ENCODE data around the gene TRABD2B. TPM values are rescaled to one million over a fixed set of nuclear protein-coding genes. Genes with fewer than 3 reads are reported as not detected.

The TRABD2B gene
- total and polyA plus RNA-seq, 4 donors = 0.28 to 2.6 (median 1.3) TPM

DNA sequence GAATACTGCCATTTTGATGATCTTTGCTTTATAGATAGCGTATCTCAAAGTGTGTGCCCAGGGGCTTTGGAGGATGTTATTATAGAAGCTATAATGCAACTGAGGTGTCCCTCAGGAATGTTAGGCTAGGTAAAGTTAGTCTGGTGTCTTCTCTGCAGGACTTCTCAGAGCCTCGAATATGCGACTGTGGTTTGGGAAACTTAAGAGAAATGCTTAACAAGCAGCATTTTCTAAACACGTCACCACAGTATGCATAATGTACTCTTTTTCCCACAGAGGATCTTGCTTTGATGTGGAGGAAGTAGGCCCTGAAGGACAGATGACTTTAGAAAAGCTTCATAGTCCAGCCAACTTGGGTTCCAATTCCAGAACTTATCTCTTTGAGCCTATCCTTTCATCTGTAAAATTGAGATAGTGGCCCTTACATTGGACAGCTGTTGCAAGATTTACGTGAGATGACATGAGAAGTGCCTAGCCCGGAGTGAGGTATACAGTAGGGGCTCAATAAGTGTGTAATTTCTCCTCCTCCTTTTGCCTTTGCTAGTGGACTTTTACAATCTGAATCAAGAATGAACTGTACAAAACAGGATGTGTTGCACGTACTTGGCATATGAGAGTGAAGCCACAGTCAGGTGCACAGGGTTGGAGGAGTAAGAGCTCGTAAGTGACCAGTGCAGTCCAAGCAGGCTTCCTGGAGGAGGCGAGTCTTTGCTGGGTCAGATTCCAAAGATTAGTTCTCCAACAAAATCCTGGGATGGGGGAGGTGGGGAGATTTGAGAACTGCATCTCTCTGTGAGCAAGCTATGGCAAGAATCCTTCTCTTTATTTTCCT is 29.7 kb upstream of the TRABD2B start:
- no peak for DNase-seq (ENCODE audit: low spot score)
- H3K4me1 ChIP-seq (ENCODE audit: control insufficient read depth in 4 of 4, insufficient read depth in 4 of 4, low read length in 3 of 4) = peaks cover 0 to 7% (median 4%) of the 10 kb centered on the region in 4 donors
- H3K27me3 ChIP-seq (ENCODE audit: control insufficient read depth in 4 of 4, insufficient read depth in 4 of 4, low read length in 3 of 4) = no peaks in the 10 kb centered on the region
- no peak overlapping the region for H3K4me3 ChIP-seq (ENCODE audit: low read depth in 1 of 3, low read length in 3 of 3)
- no peaks in the 10 kb centered on the region for H3K36me3 ChIP-seq (ENCODE audit: control insufficient read depth in 4 of 4, insufficient read depth in 3 of 4, low read depth in 1 of 4, low read length in 3 of 4)
- H3K9ac ChIP-seq (ENCODE audit: low read depth in 1 of 2, low read length in 2 of 2) = no peak overlapping the region
- no peak overlapping the region for H3K27ac ChIP-seq (ENCODE audit: low read depth in 1 of 2, low read length in 2 of 2)
- H3K9me3 ChIP-seq (ENCODE audit: control insufficient read depth in 4 of 4, low read length in 3 of 4) = no peaks in the 10 kb centered on the region
- TF ChIP-seq HNF4A (conservative IDR thresholded peaks at IDR 0.05) (no peak), RAD21 (IDR thresholded peaks at IDR 0.05) (no peak), GABPA (IDR thresholded peaks at IDR 0.05 in 1 of 2, conservative IDR thresholded peaks at IDR 0.05 in 1 of 2) (no peak), HNF4G (IDR thresholded peaks at IDR 0.05) (no peak), EGR1 (IDR thresholded peaks at IDR 0.05; ENCODE audit: low read depth in 2 of 2) (no peak)
- TF ChIP-seq, protein P1, sequence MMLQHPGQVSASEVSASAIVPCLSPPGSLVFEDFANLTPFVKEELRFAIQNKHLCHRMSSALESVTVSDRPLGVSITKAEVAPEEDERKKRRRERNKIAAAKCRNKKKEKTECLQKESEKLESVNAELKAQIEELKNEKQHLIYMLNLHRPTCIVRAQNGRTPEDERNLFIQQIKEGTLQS (IDR thresholded peaks at IDR 0.05) = no peak
- TF ChIP-seq, protein P2, sequence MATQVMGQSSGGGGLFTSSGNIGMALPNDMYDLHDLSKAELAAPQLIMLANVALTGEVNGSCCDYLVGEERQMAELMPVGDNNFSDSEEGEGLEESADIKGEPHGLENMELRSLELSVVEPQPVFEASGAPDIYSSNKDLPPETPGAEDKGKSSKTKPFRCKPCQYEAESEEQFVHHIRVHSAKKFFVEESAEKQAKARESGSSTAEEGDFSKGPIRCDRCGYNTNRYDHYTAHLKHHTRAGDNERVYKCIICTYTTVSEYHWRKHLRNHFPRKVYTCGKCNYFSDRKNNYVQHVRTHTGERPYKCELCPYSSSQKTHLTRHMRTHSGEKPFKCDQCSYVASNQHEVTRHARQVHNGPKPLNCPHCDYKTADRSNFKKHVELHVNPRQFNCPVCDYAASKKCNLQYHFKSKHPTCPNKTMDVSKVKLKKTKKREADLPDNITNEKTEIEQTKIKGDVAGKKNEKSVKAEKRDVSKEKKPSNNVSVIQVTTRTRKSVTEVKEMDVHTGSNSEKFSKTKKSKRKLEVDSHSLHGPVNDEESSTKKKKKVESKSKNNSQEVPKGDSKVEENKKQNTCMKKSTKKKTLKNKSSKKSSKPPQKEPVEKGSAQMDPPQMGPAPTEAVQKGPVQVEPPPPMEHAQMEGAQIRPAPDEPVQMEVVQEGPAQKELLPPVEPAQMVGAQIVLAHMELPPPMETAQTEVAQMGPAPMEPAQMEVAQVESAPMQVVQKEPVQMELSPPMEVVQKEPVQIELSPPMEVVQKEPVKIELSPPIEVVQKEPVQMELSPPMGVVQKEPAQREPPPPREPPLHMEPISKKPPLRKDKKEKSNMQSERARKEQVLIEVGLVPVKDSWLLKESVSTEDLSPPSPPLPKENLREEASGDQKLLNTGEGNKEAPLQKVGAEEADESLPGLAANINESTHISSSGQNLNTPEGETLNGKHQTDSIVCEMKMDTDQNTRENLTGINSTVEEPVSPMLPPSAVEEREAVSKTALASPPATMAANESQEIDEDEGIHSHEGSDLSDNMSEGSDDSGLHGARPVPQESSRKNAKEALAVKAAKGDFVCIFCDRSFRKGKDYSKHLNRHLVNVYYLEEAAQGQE (IDR thresholded peaks at IDR 0.05) = no peak
- 96% methylated on average over 9 of the region's 9 CpGs for WGBS

DNA sequence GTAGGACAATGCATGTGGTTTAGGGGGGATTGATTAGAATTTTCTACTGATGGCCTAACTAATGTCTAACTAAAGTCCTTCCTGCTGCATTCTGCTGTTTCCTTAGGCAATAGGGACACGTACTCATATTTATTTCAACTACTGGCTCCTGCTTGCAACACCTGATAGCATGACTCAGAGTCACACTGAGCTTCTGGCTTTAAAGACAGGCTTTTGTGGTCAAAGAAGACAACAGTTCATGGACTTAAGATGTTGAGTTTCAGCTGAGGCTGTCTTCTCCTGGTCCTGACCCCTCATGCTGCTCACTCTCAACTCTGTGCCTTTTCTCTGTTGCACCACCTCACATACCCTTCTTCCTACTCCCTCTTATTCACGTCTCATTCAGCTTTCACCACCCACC is 29.1 kb upstream of the TRABD2B start:
- peaks cover 0 to 7% (median 4%) of the 10 kb centered on the region in 4 donors for H3K4me1 ChIP-seq (ENCODE audit: control insufficient read depth in 4 of 4, insufficient read depth in 4 of 4, low read length in 3 of 4)
- H3K9ac ChIP-seq (ENCODE audit: low read depth in 1 of 2, low read length in 2 of 2) = no peak overlapping the region
- 88% methylated on average over 2 of the region's 2 CpGs for WGBS
- no peak for TF ChIP-seq YY1 (IDR thresholded peaks at IDR 0.05)
- no peak for TF ChIP-seq RXRA (IDR thresholded peaks at IDR 0.05)
- no peak for TF ChIP-seq EGR1 (IDR thresholded peaks at IDR 0.05; ENCODE audit: low read depth in 2 of 2)
- no peak for TF ChIP-seq NR2F2 (IDR thresholded peaks at IDR 0.05)
- no peak for TF ChIP-seq SP1 (IDR thresholded peaks at IDR 0.05)
- H3K27me3 ChIP-seq (ENCODE audit: control insufficient read depth in 4 of 4, insufficient read depth in 4 of 4, low read length in 3 of 4) = no peaks in the 10 kb centered on the region
- no peak for DNase-seq (ENCODE audit: low spot score)
- H3K27ac ChIP-seq (ENCODE audit: low read depth in 1 of 2, low read length in 2 of 2) = no peak overlapping the region
- H3K9me3 ChIP-seq (ENCODE audit: control insufficient read depth in 4 of 4, low read length in 3 of 4) = no peaks in the 10 kb centered on the region
- no peaks in the 10 kb centered on the region for H3K36me3 ChIP-seq (ENCODE audit: control insufficient read depth in 4 of 4, insufficient read depth in 3 of 4, low read depth in 1 of 4, low read length in 3 of 4)
- no peak overlapping the region for H3K4me3 ChIP-seq (ENCODE audit: low read depth in 1 of 3, low read length in 3 of 3)

DNA sequence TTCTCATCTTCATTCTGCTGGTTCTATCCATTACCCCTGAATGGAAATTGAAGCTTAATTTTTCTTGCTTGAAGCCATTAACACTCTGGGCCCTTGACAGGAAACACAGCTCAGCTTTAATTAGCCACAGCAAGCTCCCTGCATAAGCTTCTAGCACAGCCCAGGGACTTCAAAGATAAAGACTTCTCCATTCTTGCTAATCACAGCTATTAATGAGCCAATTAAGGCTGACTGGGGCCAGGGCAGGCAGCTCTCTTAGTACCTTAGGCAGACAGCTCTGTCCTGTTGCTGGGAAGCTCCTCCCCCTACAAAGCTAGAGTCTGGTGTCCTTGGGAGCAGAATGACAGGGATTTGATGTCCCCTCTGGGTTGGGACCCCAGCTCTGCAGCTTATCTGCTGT is 27.9 kb upstream of the TRABD2B start:
- no peaks in the 10 kb centered on the region for H3K4me1 ChIP-seq (ENCODE audit: control insufficient read depth in 4 of 4, insufficient read depth in 4 of 4, low read length in 3 of 4)
- H3K27ac ChIP-seq (ENCODE audit: low read depth in 1 of 2, low read length in 2 of 2) = no peak overlapping the region
- H3K9ac ChIP-seq (ENCODE audit: low read depth in 1 of 2, low read length in 2 of 2) = no peak overlapping the region
- no peaks in the 10 kb centered on the region for H3K36me3 ChIP-seq (ENCODE audit: control insufficient read depth in 4 of 4, insufficient read depth in 3 of 4, low read depth in 1 of 4, low read length in 3 of 4)
- H3K9me3 ChIP-seq (ENCODE audit: control insufficient read depth in 4 of 4, low read length in 3 of 4) = no peaks in the 10 kb centered on the region
- DNase-seq (ENCODE audit: low spot score) = no peak
- H3K4me3 ChIP-seq (ENCODE audit: low read depth in 1 of 3, low read length in 3 of 3) = no peak overlapping the region
- H3K27me3 ChIP-seq (ENCODE audit: control insufficient read depth in 4 of 4, insufficient read depth in 4 of 4, low read length in 3 of 4) = no peaks in the 10 kb centered on the region
- TF ChIP-seq HNF4G (IDR thresholded peaks at IDR 0.05) = no peak
- TF ChIP-seq, protein P2 (IDR thresholded peaks at IDR 0.05) = no peak
- TF ChIP-seq SP1 (IDR thresholded peaks at IDR 0.05) = no peak
- no peak for TF ChIP-seq NR2F2 (IDR thresholded peaks at IDR 0.05)
- no peak for TF ChIP-seq RXRA (IDR thresholded peaks at IDR 0.05)
- TF ChIP-seq, protein P1 (IDR thresholded peaks at IDR 0.05) = no peak
- TF ChIP-seq FOXA1 (IDR thresholded peaks at IDR 0.05) = no peak
- TF ChIP-seq RAD21 (IDR thresholded peaks at IDR 0.05) = no peak
- no peak for TF ChIP-seq EGR1 (IDR thresholded peaks at IDR 0.05; ENCODE audit: low read depth in 2 of 2)
- TF ChIP-seq ZBTB33 (IDR thresholded peaks at IDR 0.05) = no peak
- TF ChIP-seq CTCF (IDR thresholded peaks at IDR 0.05; ENCODE audit: low read depth, low read length, missing input control) = no peak
